HK-2 (cell line): ENCODE results near the gene LRRTM4.

Experiments
- DNase-seq: peaks from one replicate; pipeline ENCODE4 v3.0.0-alpha.2; 2018; ENCODE audit not compliant: unreplicated experiment

Gene LRRTM4

GRCh38 chr2:77322431-77322830, 199.7 kb downstream of the LRRTM4 start:
- DNase-seq: no peak

GRCh38 chr2:77314721-77315120, 207.5 kb downstream of the LRRTM4 start:
- DNase-seq: no peak

- DNase-seq: no peak
Measured at GRCh38 chr2:77310416-77310815, 211.8 kb downstream of the LRRTM4 start.

- DNase-seq: no peak
Measured at GRCh38 chr2:77309725-77310124, 212.5 kb downstream of the LRRTM4 start.

- DNase-seq: no peak
Measured at GRCh38 chr2:77301441-77301840, 220.7 kb downstream of the LRRTM4 start.

GRCh38 chr2:77296791-77297190, 225.4 kb downstream of the LRRTM4 start:
- no peak for DNase-seq

GRCh38 chr2:77294474-77294873, 227.7 kb downstream of the LRRTM4 start:
- DNase-seq: no peak

- DNase-seq: no peak
Measured at GRCh38 chr2:77284353-77284752, 237.8 kb downstream of the LRRTM4 start.

GRCh38 chr2:77271262-77271661, 250.9 kb downstream of the LRRTM4 start:
- DNase-seq: no peak

GRCh38 chr2:77270433-77270832, 251.7 kb downstream of the LRRTM4 start:
- DNase-seq: no peak

- no peak for DNase-seq
Measured at GRCh38 chr2:77268626-77269025, 253.6 kb downstream of the LRRTM4 start.

- no peak for DNase-seq
Measured at GRCh38 chr2:77232909-77233425, 289.2 kb downstream of the LRRTM4 start.

- DNase-seq: no peak
Measured at GRCh38 chr2:77228391-77228790, 293.8 kb downstream of the LRRTM4 start.

- DNase-seq: no peak
Measured at GRCh38 chr2:77210725-77211124, 311.5 kb downstream of the LRRTM4 start.

GRCh38 chr2:77207331-77207730, 314.8 kb downstream of the LRRTM4 start:
- DNase-seq: no peak

GRCh38 chr2:77201755-77202154, 320.4 kb downstream of the LRRTM4 start:
- DNase-seq: no peak

- no peak for DNase-seq
Measured at GRCh38 chr2:77199411-77199810, 322.8 kb downstream of the LRRTM4 start.

- no peak for DNase-seq
Measured at GRCh38 chr2:77193858-77194448, 328.2 kb downstream of the LRRTM4 start.

- DNase-seq: no peak
Measured at GRCh38 chr2:77192811-77193289, 329.3 kb downstream of the LRRTM4 start.

- no peak for DNase-seq
Measured at GRCh38 chr2:77191665-77192064, 330.5 kb downstream of the LRRTM4 start.

- no peak for DNase-seq
Measured at GRCh38 chr2:77190721-77191346, 331.3 kb downstream of the LRRTM4 start.

- DNase-seq: no peak
Measured at GRCh38 chr2:77185052-77185451, 337.1 kb downstream of the LRRTM4 start.

GRCh38 chr2:77179297-77179696, 342.9 kb downstream of the LRRTM4 start:
- DNase-seq: no peak
